Colon (tissue), 2 donors: ENCODE data around the gene SHISA6.

Experiments
- FAIRE-seq: peaks from 2 replicates; lab custom pipeline; 2012; peaks lifted over from hg19 to GRCh38; lab: Jason Lieb, UNC
- donor health status: control.
- donor health status: control.

Gene SHISA6

DNA sequence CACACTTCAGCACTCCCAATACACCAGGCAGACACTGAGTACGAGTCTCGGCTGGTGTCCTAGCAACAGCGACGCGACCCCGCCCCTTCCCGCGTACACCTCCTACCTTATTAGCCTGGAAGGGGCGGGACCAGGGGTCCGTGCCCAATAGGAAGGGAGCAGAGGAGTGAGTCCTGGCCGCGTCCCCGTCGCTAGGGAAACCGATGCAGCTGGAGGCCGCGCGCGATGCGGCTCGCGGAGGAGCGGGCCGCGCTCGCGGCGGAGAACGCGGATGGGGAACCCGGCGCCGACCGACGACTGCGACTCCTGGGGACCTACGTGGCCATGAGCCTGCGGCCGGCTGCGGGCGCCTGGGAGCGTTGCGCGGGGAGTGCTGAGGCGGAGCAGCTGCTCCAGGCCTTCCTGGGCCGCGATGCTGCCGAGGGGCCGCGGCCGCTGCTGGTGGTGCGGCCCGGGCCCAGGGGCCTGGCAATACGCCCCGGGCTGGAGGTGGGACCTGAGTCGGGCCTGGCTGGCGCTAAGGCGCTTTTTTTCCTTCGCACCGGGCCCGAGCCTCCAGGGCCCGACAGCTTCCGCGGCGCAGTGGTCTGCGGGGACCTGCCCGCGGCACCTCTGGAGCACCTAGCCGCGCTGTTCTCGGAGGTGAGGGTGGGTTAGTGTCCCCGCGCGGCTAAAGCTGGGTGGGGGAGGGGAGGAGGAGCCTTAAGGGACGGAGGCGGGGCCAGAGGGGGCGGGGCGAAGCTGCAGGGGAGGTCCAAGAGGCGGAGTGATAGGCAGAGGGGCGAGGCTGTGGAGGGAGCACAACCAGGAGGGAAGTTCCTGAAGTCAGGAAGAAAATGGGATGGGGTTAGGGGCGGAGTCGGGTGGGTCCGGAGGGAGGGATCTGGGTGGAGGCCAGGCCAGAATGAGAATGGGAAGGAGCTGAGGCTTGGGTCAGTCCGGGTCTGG, 357.5 kb downstream of the SHISA6 start, which contains the start of gene DNAH9:
Gene DNAH9, plus strand, starts transcription at position 197 of the 948 bp plus-strand sequence. Its CDS starts 29 bp downstream, at position 226.
- FAIRE-seq, result no peak

GRCh38 chr17:11601661-11602060, 360.6 kb downstream of the SHISA6 start:
- no peak for FAIRE-seq

GRCh38 chr17:11608396-11608795, 367.4 kb downstream of the SHISA6 start:
- no peak for FAIRE-seq

DNA sequence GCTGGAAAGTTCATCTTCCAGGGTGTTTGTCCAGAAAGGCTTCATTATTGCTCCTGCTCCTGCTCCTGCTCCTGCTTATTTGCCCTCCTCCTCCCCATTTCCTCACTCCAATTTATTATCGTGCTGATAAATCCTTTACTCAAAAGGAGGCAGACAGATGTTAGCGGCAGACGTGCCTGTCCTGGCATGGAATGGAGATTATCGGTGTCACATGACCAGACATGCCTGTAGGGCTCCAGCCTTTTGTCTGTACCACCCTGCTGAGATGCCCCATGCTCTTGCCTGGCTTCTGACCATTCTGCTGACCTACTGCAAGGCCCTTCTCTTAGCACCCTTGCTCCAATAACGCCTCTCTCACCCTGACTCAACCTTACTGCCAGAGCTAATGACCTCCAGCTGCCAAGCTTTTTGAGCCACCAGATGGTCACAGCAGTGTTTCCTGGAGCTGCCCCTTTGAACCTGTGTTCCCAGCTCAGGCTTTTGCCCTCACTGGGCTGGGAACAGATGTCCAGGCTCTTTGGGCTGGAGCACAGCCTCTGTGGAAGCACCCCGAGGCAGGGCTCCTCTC, 370.1 kb downstream of the SHISA6 start:
- FAIRE-seq, result no peak

GRCh38 chr17:11612956-11613355, 371.9 kb downstream of the SHISA6 start:
- FAIRE-seq, result no peak
